HEK293T (cell line): ENCODE data around the gene PXK.
A peak's percentile ranks its signal among the peaks of the same experiment; 100 is the strongest.

Experiments
- CTCF ChIA-PET: fragments of 350-600 bp; formaldehyde crosslinking; extraction: SDS; loops from one replicate; lab custom pipeline; 2021; ENCODE audit warnings: antibody characterized with exemption, inconsistent platforms; lab: Yijun Ruan, JAX
- POLR2A ChIA-PET: fragments of 350-600 bp; formaldehyde crosslinking; extraction: SDS; loops from one replicate; lab custom pipeline; 2020; ENCODE audit warnings: antibody characterized with exemption, inconsistent platforms; lab: Yijun Ruan, JAX
- DNase-seq: peaks from one replicate; pipeline ENCODE4 v3.0.0; 2012; ENCODE audit warnings: mixed read lengths; ENCODE audit errors: extremely low spot score
- ARNT ChIP-seq: fragments of 450-650 bp; IDR thresholded peaks from 2 replicates; pipeline ENCODE4 v1.6.1; 2017; ENCODE audit warnings: mild to moderate bottlenecking
- BHLHE40 ChIP-seq: fragments of 450-650 bp; IDR thresholded peaks from 2 replicates; pipeline ENCODE4 v1.6.1; 2016; ENCODE audit warnings: mild to moderate bottlenecking, moderate library complexity, borderline replicate concordance
- CTBP1 ChIP-seq: fragments of 450-650 bp; IDR thresholded peaks from 2 replicates; pipeline ENCODE4 v1.6.1; 2016; ENCODE audit warnings: borderline replicate concordance
- ELF4 ChIP-seq: fragments of 450-650 bp; IDR thresholded peaks from 2 replicates; pipeline ENCODE4 v1.6.1; 2017; ENCODE audit warnings: antibody characterized with exemption
- FOXK2 ChIP-seq: fragments of 450-650 bp; IDR thresholded peaks from 2 replicates; pipeline ENCODE4 v1.6.1; 2016; ENCODE audit warnings: mild to moderate bottlenecking
- FOXM1 ChIP-seq: fragments of 450-650 bp; IDR thresholded peaks from 2 replicates; pipeline ENCODE4 v1.6.1; 2017; ENCODE audit warnings: mild to moderate bottlenecking, borderline replicate concordance
- HDGF ChIP-seq: fragments of 450-650 bp; IDR thresholded peaks from 2 replicates; pipeline ENCODE4 v1.6.1; 2017; ENCODE audit warnings: antibody characterized with exemption, borderline replicate concordance
- L3MBTL2 ChIP-seq: fragments of 450-650 bp; conservative IDR thresholded peaks from 2 replicates; pipeline ENCODE4 v1.6.1; 2016; ENCODE audit warnings: mild to moderate bottlenecking
- LEF1 ChIP-seq: fragments of 450-650 bp; IDR thresholded peaks from 2 replicates; pipeline ENCODE4 v1.6.1; 2017; ENCODE audit warnings: mild to moderate bottlenecking, borderline replicate concordance
- NFRKB ChIP-seq: fragments of 450-650 bp; IDR thresholded peaks from 2 replicates; pipeline ENCODE4 v1.6.1; 2016; ENCODE audit warnings: mild to moderate bottlenecking, moderate library complexity
- SP1 ChIP-seq: fragments of 450-650 bp; IDR thresholded peaks from 2 replicates; pipeline ENCODE4 v1.6.1; 2017
- SUZ12 ChIP-seq: fragments of 450-650 bp; IDR thresholded peaks from 2 replicates; pipeline ENCODE4 v1.6.1; 2016; ENCODE audit warnings: mild to moderate bottlenecking
- TARDBP ChIP-seq: fragments of 450-650 bp; IDR thresholded peaks from 2 replicates; pipeline ENCODE4 v1.6.1; 2016
- ZNF384 ChIP-seq: fragments of 450-650 bp; IDR thresholded peaks from 2 replicates; pipeline ENCODE4 v1.6.1; 2016
- TF ChIP-seq, protein P1 (sequence below): fragments of 450-650 bp; IDR thresholded peaks from 2 replicates; pipeline ENCODE4 v1.6.1; 2016

The PXK gene

DNA sequence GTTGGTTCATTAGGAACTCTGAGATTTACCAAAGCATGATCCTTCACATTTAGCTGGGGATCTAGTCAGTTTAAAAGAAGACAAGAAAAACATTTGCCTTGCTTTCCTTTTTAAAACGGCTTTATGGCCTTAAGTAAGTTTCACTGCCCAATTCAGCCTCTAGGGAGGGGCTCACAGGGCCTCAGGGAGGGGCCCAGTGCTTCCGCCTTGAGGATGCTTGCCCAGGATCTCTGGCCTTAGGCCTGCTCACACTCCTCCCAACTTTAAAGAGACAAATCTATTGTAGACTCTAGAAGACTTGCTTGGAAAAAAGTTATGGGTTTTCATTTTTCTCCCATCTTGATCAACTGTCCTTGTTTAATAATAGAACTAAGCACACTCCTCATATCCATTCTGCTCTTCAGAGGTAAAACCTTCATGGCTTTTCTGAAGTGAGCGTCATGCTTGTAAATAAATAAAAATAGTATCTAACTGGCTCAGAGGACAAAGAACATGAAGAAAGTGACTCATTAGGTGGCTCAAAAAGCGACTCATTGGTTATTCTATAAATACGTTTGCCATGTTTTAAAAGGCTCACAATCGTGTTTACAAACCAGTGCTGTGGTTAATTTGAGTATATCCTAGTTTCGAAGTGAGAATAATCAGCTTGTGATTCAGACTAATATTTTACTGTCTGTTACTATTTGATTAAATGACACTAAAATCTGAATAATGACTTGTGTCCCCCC, 87.3 kb downstream of the PXK start:
- POLR2A ChIA-PET, result interaction anchor here (1.3 kb wide), 1 partner anchor 114 kb away, joined by 5 read pairs; the partner anchor contains the start of genes HTD2 and RPP14
- CTCF ChIA-PET, result no interaction called here
- no peak for TF ChIP-seq ZNF384
- no peak for TF ChIP-seq FOXM1
- TF ChIP-seq, protein P1, sequence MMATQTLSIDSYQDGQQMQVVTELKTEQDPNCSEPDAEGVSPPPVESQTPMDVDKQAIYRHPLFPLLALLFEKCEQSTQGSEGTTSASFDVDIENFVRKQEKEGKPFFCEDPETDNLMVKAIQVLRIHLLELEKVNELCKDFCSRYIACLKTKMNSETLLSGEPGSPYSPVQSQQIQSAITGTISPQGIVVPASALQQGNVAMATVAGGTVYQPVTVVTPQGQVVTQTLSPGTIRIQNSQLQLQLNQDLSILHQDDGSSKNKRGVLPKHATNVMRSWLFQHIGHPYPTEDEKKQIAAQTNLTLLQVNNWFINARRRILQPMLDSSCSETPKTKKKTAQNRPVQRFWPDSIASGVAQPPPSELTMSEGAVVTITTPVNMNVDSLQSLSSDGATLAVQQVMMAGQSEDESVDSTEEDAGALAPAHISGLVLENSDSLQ, result no peak
- no peak for TF ChIP-seq ELF4
- no peak for TF ChIP-seq FOXK2
- TF ChIP-seq NFRKB, result no peak
- TF ChIP-seq ARNT, result no peak
- no peak for DNase-seq

DNA sequence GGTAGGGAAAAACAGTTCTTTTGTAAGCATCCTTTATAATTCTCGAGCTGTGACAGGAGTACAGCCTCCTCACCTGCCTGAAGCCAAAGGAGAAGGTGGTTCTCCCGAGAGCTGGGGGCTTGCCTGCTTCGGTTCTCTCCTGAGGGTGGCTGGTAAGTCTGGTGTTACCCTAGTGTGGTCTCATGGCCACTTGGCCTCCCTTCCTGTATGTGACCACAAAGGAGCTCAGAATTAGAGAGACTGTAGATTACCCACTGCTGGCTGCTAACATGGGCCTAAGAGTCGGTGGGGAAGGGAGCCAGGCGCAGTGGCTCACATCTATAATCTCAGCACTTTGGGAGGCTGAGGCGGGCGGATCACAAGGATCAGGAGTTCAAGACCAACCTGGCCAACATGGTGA, 88.3 kb downstream of the PXK start:
- no peak for DNase-seq
- TF ChIP-seq FOXK2 (no peak), SUZ12 (no peak), L3MBTL2 (no peak), HDGF (no peak), NFRKB (no peak), SP1 (no peak), ARNT (no peak), TARDBP (no peak), CTBP1 (no peak), LEF1 (no peak)
- TF ChIP-seq, protein P1, result no peak
- ChIA-PET POLR2A (interaction anchor here (1.3 kb wide), 1 partner anchor 115 kb away, joined by 5 read pairs; the partner anchor contains the start of genes HTD2 and RPP14), CTCF (no interaction called here)

DNA sequence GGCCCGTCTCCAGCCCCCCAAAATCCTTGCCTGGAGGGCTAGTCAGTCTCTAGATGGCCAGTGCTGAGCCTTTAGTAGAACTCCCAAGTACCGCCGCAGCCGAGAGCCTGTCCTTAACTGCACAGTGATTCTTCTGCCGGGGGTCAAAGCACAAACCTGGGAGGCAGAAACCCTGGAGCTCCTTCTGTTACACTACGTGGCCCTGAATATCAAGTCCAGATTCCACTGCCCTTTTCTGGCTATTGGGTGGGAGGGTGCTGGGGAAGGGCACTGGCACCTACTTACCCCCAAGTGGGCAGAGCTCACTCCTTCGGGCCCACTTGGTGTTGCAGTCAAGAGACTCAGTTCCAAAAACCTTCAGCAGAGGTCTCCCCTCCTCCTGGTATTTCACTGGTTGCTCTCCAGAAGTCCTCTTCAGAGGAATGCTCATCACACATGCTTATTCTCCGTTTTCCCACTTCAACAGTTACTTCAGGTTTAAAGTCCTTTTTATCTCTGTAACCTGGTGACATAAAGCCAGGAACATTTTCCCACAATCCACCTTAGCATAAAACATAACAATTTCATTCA, 90.1 kb downstream of the PXK start:
- ChIA-PET CTCF (interaction anchor here (0.7 kb wide), 2 partner anchors 101 to 109 kb away, joined by 4 to 6 read pairs; no protein-coding TSS in a partner anchor), POLR2A (interaction anchor here (1.4 kb wide), 1 partner anchor 9 kb away, joined by 3 read pairs; no protein-coding TSS in a partner anchor)
- no peak for TF ChIP-seq ZNF384
- no peak for TF ChIP-seq CTBP1
- TF ChIP-seq BHLHE40, result no peak
- TF ChIP-seq, protein P1, result no peak
- TF ChIP-seq NFRKB, result no peak
- TF ChIP-seq L3MBTL2, result no peak
- TF ChIP-seq SP1, result no peak
- no peak for TF ChIP-seq TARDBP
- no peak for TF ChIP-seq SUZ12
- DNase-seq, result peak; percentile 20

DNA sequence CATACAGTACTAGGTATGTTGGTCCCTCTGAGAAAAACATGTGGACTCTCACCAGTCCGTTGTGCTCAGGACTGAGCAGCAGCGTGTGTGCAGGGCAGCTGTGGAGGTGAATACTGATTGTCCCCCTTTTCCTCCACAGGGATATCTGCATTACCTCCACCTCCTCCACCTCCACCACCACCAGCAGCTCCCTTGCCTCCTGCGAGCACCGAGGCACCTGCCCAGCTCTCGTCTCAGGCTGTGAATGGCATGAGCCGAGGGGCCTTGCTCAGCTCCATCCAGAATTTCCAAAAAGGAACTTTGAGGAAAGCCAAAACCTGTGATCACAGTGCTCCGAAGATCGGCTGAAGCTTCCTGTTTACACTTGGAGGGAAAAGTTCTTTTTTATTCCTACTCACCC, 91.9 kb downstream of the PXK start:
- POLR2A ChIA-PET, result interaction anchor here (1.7 kb wide), 1 partner anchor 9 kb away, joined by 5 read pairs; the partner anchor contains the start of gene PDHB
- no peak for TF ChIP-seq HDGF
- TF ChIP-seq NFRKB, result no peak
- no peak for TF ChIP-seq ZNF384
- no peak for TF ChIP-seq SP1
- TF ChIP-seq ELF4, result no peak
- TF ChIP-seq, protein P1, result no peak
- no peak for DNase-seq
- CTCF ChIA-PET, result interaction anchor here (0.7 to 1.2 kb wide), 2 partner anchors 9 to 104 kb away, joined by 3 to 4 read pairs; no protein-coding TSS in a partner anchor

DNA sequence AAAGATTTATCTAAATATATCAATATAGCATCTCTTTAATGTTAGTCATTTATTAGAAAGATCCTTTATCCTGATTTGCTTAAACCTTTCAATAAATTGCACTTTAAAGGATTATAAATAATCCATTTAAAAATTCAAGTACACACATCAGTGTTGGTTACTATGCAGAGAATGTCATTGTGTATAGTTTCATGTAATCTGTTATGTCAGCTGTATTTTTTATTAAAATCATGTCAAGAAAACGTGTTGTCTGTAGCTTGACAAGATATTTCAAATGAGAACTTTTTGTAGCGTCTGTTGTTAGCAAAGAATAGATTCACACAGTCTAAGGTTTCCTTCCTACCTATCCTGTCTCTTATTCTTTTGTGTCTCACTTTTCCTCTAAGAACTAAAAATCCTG, 93.1 kb downstream of the PXK start:
- DNase-seq, result no peak
- TF ChIP-seq ARNT, result no peak
- POLR2A ChIA-PET, result no interaction called here
- CTCF ChIA-PET, result no interaction called here

DNA sequence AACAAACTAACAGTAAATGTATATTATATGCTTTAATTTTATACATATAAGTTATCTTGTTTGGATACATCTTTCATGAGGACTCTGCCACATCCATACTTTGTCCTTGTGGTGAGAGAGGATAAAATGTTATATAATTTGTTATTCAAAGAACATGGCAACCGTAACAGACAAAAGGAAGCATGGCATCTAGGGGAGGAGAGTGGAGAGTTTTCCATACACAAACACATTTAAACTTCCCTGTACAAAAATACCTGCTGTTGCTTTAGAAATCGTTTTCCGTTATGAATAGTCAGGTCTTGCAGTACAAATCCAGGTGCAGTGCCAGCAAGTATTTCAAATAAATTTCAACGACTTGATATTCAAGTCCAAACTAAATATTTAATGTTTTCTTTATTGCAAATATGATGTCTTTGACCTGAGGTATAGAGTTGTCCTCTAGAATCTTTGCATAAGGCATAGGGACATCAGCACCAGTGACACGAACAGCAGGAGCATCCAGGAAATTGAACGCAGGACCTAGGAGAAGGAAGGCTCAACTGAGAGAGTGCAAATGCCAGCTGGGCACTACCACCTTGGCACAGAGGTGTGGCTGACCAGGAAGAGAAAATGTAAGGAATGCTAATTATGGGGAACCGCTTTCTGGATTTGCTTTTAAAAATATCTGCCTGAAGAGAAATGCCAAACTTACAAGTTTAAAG, 95.1 kb downstream of the PXK start:
- TF ChIP-seq CTBP1 (no peak), TARDBP (no peak), ZNF384 (no peak), SP1 (no peak), HDGF (no peak), ELF4 (no peak)
- DNase-seq, result no peak
- POLR2A ChIA-PET, result no interaction called here

More for the DNA sequence above, 95.1 kb downstream of the PXK start:
- CTCF ChIA-PET, result no interaction called here
